OCI-LY7 (cell line): ENCODE results near the gene S1PR2. TPM values are rescaled to one million over a fixed set of nuclear protein-coding genes. Genes with fewer than 3 reads are reported as not detected.

ENCODE experiments used
- BruUV-seq: library from RNA; stranded (reverse); fragments of 400-500 nt; replicated peaks from 2 replicates; lab custom pipeline; 2021; lab: Mats Ljungman, UMichigan
- CTCF ChIA-PET: fragments of 300-600 bp; sonication (Branson Sonifier 250); formaldehyde crosslinking; loops from one replicate; lab custom pipeline; 2022; ENCODE audit warnings: antibody characterized with exemption; ENCODE audit not compliant: unreplicated experiment; lab: Charles Lee
- POLR2A ChIA-PET: fragments of 300-600 bp; sonication (Branson Sonifier 250); formaldehyde crosslinking; loops from one replicate; lab custom pipeline; 2022; ENCODE audit warnings: antibody characterized with exemption; lab: Charles Lee
- DNase-seq: peaks from one replicate; pipeline ENCODE4 v3.0.0-alpha.2; 2015; ENCODE audit warnings: low spot score
- H2AFZ ChIP-seq: fragments of 200-600 bp; sonication (generic), shearing (Covaris generic); 2 replicates; pipeline ENCODE4 v1.6.1; 2014; ENCODE audit warnings: mild to moderate bottlenecking, antibody characterized with exemption, low read length, moderate library complexity
- H3K27ac ChIP-seq: fragments of 200-600 bp; sonication (generic); 2 replicates; pipeline ENCODE4 v1.5.1; 2014; ENCODE audit warnings: mixed run types, low read depth, mild to moderate bottlenecking, moderate library complexity, low read length, inconsistent platforms; ENCODE audit not compliant: poor library complexity, severe bottlenecking
- H3K36me3 ChIP-seq: fragments of 200-600 bp; sonication (generic); 2 replicates; pipeline ENCODE4 v1.6.1; 2014; ENCODE audit warnings: mild to moderate bottlenecking, antibody characterized with exemption, low read length, moderate library complexity, mixed read lengths; ENCODE audit not compliant: insufficient read depth
- H3K4me1 ChIP-seq: fragments of 200-600 bp; sonication (generic); 2 replicates; pipeline ENCODE4 v1.5.1; 2014; ENCODE audit warnings: mild to moderate bottlenecking, low read length; ENCODE audit not compliant: insufficient read depth, poor library complexity, severe bottlenecking
- H3K4me2 ChIP-seq: fragments of 200-600 bp; sonication (generic); 2 replicates; pipeline ENCODE4 v1.6.1; 2014; ENCODE audit warnings: mild to moderate bottlenecking, low read length
- H3K4me3 ChIP-seq: fragments of 200-600 bp; sonication (generic); 2 replicates; pipeline ENCODE4 v1.5.1; 2014; ENCODE audit warnings: mild to moderate bottlenecking, low read depth, low read length; ENCODE audit not compliant: poor library complexity, severe bottlenecking
- H3K79me2 ChIP-seq: fragments of 200-600 bp; sonication (generic); 2 replicates; pipeline ENCODE4 v1.6.1; 2016; ENCODE audit warnings: low read depth, mild to moderate bottlenecking, low read length, moderate library complexity, mixed read lengths; ENCODE audit not compliant: insufficient read depth
- H3K9me2 ChIP-seq: fragments of 200-600 bp; sonication (generic); 2 replicates; pipeline ENCODE4 v1.6.1; 2016; ENCODE audit warnings: mild to moderate bottlenecking, low read length, mixed read lengths; ENCODE audit not compliant: insufficient read depth
- H3K9me3 ChIP-seq: fragments of 200-600 bp; sonication (generic); 2 replicates; pipeline ENCODE4 v1.6.1; 2014; ENCODE audit warnings: mild to moderate bottlenecking, mixed run types, low read length, mixed read lengths
- H4K20me1 ChIP-seq: fragments of 200-600 bp; sonication (generic); 2 replicates; pipeline ENCODE4 v1.6.1; 2014; ENCODE audit warnings: mild to moderate bottlenecking, antibody characterized with exemption, low read length, moderate library complexity, mixed read lengths; ENCODE audit not compliant: insufficient read depth
- EZH2phosphoT487 ChIP-seq: fragments of 200-600 bp; sonication (generic); IDR thresholded peaks from 2 replicates; pipeline ENCODE4 v1.6.1; 2018; ENCODE audit warnings: low read depth, borderline replicate concordance, mild to moderate bottlenecking, mixed run types, antibody characterized with exemption, low read length, moderate library complexity, mixed read lengths
- intact Hi-C: fragments of 100-400 bp; cut with micrococcal nuclease; formaldehyde crosslinking; loops from one replicate; pipeline ENCODE4 v1.10.0; 2022; ENCODE audit not compliant: unreplicated experiment
- total RNA-seq, 2 experiments: library from RNA; depleted of rRNA in 1 of 2; stranded (reverse); fragments of >200 nt in 1 of 2; shearing (Covaris generic) in 1 of 2; gene quantifications; 2 replicates each; pipeline ENCODE4 v1.2.3, GENCODE V29; 2014 to 2022
- TF ChIP-seq, protein P1 (sequence below): fragments of 200-600 bp; sonication (generic); conservative IDR thresholded peaks from 2 replicates; pipeline ENCODE4 v1.5.1; 2014; ENCODE audit warnings: mild to moderate bottlenecking, antibody characterized with exemption, low read length, moderate library complexity, mixed read lengths

The S1PR2 gene
- total RNA-seq, 2 experiments from 2014 or later, result 27.8 to 64.5 TPM

DNA sequence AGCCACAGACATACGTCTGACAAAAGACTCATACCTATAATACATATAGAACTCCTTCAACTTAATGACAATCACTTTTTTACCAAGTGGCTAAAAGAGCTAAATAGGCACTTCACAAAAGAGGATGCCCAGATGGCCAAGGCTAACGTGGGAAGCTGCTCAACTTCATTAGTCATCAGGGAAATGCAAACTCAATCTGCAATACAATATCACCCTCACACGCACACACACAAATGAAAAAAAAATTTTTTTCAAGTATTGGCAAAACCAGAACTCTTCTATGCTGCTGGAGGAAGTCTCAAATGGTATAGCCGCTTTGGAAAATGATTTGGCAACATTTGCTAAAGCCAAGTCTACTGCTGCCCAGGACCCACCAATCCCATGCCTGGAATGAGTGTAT is 21.8 kb downstream of the S1PR2 start:
- H3K9me3 ChIP-seq, result 0 out of 2 replicates have a peak, but pooled peaks cover 9% of the 10 kb centered on the region
- BruUV-seq, result no TSS peak
- H3K36me3 ChIP-seq, result peaks cover 13% of the 10 kb centered on the region
- H3K4me1 ChIP-seq, result peaks cover 7% of the 10 kb centered on the region
- no peaks in the 10 kb centered on the region for H3K79me2 ChIP-seq
- CTCF ChIA-PET, result no interaction called here
- H3K4me2 ChIP-seq, result no peak overlapping the region
- POLR2A ChIA-PET, result interaction anchor here (1.1 to 2.4 kb wide), 2 partner anchors 8 to 11 kb away, joined by 8 to 10 read pairs; no protein-coding TSS in a partner anchor
- no peak for TF ChIP-seq EZH2phosphoT487
- TF ChIP-seq, protein P1, sequence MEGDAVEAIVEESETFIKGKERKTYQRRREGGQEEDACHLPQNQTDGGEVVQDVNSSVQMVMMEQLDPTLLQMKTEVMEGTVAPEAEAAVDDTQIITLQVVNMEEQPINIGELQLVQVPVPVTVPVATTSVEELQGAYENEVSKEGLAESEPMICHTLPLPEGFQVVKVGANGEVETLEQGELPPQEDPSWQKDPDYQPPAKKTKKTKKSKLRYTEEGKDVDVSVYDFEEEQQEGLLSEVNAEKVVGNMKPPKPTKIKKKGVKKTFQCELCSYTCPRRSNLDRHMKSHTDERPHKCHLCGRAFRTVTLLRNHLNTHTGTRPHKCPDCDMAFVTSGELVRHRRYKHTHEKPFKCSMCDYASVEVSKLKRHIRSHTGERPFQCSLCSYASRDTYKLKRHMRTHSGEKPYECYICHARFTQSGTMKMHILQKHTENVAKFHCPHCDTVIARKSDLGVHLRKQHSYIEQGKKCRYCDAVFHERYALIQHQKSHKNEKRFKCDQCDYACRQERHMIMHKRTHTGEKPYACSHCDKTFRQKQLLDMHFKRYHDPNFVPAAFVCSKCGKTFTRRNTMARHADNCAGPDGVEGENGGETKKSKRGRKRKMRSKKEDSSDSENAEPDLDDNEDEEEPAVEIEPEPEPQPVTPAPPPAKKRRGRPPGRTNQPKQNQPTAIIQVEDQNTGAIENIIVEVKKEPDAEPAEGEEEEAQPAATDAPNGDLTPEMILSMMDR, result no peak
- H2AFZ ChIP-seq, result no peak overlapping the region
- H3K4me3 ChIP-seq, result no peak overlapping the region
- H3K9me2 ChIP-seq, result no peaks in the 10 kb centered on the region
- DNase-seq, result no peak
- no peak overlapping the region for H3K27ac ChIP-seq
- no peaks in the 10 kb centered on the region for H4K20me1 ChIP-seq
- intact Hi-C loops, result no loop called here

DNA sequence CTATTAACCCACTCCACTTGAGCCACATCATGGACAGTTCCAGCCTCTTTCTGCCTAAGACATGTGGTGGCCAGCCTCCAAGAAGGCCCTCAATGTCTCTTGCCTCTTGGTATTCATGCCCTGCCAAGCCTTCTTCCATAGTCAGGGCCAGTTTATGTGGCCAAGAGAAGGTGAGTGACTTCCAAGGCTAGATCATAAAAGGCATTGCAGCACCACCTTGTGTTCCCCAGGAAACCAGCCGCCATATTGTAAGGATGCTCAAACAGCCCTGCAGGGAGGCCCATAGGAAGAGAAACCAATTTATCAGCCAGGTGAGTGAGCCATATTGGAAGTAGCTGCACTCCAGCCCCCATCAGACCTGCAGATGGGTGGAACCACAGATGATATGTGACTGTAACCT is 24.1 kb downstream of the S1PR2 start:
- Histone ChIP-seq H3K36me3 (peaks cover 13% of the 10 kb centered on the region), H3K4me1 (peaks cover 26% of the 10 kb centered on the region), H3K4me3 (no peak overlapping the region), H3K4me2 (no peak overlapping the region), H4K20me1 (no peaks in the 10 kb centered on the region), H3K27ac (no peak overlapping the region), H3K79me2 (no peaks in the 10 kb centered on the region), H3K9me3 (0 out of 2 replicates have a peak, but pooled peaks cover 9% of the 10 kb centered on the region), H3K9me2 (no peaks in the 10 kb centered on the region), H2AFZ (no peak overlapping the region)
- no TSS peak for BruUV-seq
- intact Hi-C loops, result no loop called here
- CTCF ChIA-PET, result no interaction called here
- POLR2A ChIA-PET, result interaction anchor here (1.0 kb wide), 1 partner anchor 10 kb away, joined by 5 read pairs; no protein-coding TSS in a partner anchor
- TF ChIP-seq, protein P1, result peak; percentile 30; the same call in 1 of the 2 replicates
- TF ChIP-seq EZH2phosphoT487, result no peak
- DNase-seq, result no peak

DNA sequence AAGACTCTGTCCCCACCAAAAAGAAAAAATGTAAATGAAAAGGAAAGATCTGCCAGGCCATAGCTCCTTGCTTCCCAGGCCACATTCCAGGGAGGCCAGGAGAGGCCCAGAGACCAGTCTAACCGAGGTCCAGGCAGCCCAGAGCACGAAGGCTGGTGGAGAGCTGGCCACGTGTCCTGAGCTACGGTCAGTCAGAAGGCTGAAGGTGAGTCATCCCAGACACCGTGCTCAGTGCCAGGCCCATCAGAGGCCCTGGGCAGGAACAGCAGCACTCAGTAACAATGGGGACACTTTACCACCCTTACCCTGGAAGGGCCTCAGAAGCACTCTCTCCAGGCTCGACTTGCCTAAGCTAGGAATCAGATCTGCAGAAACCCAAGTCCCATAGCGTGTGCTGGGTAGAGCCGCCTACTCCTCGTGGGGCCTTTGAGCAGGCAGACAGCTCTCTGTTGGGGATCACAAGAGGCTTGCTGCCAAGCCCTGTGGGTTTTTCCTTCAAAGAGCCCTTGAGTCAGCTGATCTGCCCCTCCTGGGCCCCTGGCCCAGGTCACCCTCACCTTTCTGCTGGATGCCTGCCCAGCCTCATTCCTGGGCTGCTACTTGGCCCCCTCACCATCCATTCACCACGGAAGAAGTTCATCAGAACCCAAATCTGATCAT is 24.8 kb downstream of the S1PR2 start:
- H2AFZ ChIP-seq, result no peak overlapping the region
- DNase-seq, result no peak
- H3K4me1 ChIP-seq, result peaks cover 33% of the 10 kb centered on the region
- H4K20me1 ChIP-seq, result no peaks in the 10 kb centered on the region
- intact Hi-C loops, result no loop called here
- H3K36me3 ChIP-seq, result peaks cover 13% of the 10 kb centered on the region
- TF ChIP-seq, protein P1, result no peak
- TF ChIP-seq EZH2phosphoT487, result no peak
- H3K4me2 ChIP-seq, result no peak overlapping the region
- no peaks in the 10 kb centered on the region for H3K79me2 ChIP-seq
- H3K9me3 ChIP-seq, result 0 out of 2 replicates have a peak, but pooled peaks cover 9% of the 10 kb centered on the region
- H3K4me3 ChIP-seq, result no peak overlapping the region
- no TSS peak for BruUV-seq
- ChIA-PET POLR2A (interaction anchor here (0.6 kb wide), 1 partner anchor 29 kb away, joined by 3 read pairs; no protein-coding TSS in a partner anchor), CTCF (no interaction called here)
- H3K9me2 ChIP-seq, result no peaks in the 10 kb centered on the region
- no peak overlapping the region for H3K27ac ChIP-seq
